GM20000 (cell line): ENCODE data around the gene DGCR8.

Experiments
- DNase-seq: peaks from one replicate; pipeline ENCODE4 v3.0.0; 2012; ENCODE audit warnings: low spot score
- CTCF ChIP-seq: IDR thresholded peaks from 2 replicates; pipeline ENCODE4 v1.5.1; 2012; ENCODE audit warnings: mild to moderate bottlenecking, control low read depth; ENCODE audit errors: extremely low read depth, missing control alignments

DGCR8 gene

GRCh38 chr22:20145832-20146223, 65.8 kb downstream of the DGCR8 start:
- DNase-seq = no peak
- TF ChIP-seq CTCF = no peak

GRCh38 chr22:20146777-20147176, 66.7 kb downstream of the DGCR8 start:
- DNase-seq = peak; percentile 80
- no peak for TF ChIP-seq CTCF

- no peak for TF ChIP-seq CTCF
- DNase-seq = no peak
These were observed 67.4 kb downstream of the DGCR8 start for GRCh38 chr22:20147237-20147988.

- DNase-seq = no peak
- no peak for TF ChIP-seq CTCF
These were observed 68.4 kb downstream of the DGCR8 start for GRCh38 chr22:20148414-20148813.

GRCh38 chr22:20149257-20150250, 69.5 kb downstream of the DGCR8 start:
- TF ChIP-seq CTCF = no peak
- no peak for DNase-seq

GRCh38 chr22:20150381-20151275, 70.6 kb downstream of the DGCR8 start, which contains the start of gene CCDC188:
Gene CCDC188, minus strand, starts transcription at chr22:20151055. Its CDS starts 69 bp downstream, at chr22:20150986.
- no peak for TF ChIP-seq CTCF
- no peak for DNase-seq
